ENCODE data around the gene STOM.

Gene STOM

GRCh38 chr9:121321016-121321503 is 49.0 kb downstream of the STOM start:
- DNase-seq (ENCODE audit: low spot score), result peak; percentile 20

DNA sequence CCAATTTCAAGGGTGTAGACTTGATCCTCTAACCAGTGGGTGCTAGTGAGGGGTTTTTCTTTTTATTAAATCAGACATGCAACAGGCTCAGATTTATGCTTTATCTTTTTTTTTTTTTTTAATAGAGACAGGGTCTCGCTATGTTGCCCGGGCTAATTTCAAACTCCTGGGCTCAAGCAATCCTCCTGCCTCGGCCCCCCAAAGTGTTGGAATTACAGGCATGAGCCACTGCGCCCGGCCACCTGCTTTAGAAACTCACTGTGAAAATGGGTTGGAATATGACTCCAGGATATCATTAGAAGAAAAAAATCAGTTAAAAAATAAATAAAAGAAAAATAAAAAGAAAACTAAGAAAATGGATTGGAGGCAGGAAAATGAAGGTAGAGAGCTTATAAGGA is 50.7 kb downstream of the STOM start:
- DNase-seq (ENCODE audit: low spot score), result no peak

- DNase-seq (ENCODE audit: low spot score), result no peak
Measured at GRCh38 chr9:121318631-121319382, 51.2 kb downstream of the STOM start.

- no peak for DNase-seq (ENCODE audit: low spot score)
Measured at GRCh38 chr9:121317737-121318630, 52.1 kb downstream of the STOM start.

- no peak for DNase-seq (ENCODE audit: low spot score)
Measured at GRCh38 chr9:121316852-121317373, 53.1 kb downstream of the STOM start.

GRCh38 chr9:121316378-121316777 is 53.7 kb downstream of the STOM start:
- no peak for DNase-seq (ENCODE audit: low spot score)

- no peak for DNase-seq (ENCODE audit: low spot score)
Measured at GRCh38 chr9:121313458-121314152, 56.4 kb downstream of the STOM start.

DNA sequence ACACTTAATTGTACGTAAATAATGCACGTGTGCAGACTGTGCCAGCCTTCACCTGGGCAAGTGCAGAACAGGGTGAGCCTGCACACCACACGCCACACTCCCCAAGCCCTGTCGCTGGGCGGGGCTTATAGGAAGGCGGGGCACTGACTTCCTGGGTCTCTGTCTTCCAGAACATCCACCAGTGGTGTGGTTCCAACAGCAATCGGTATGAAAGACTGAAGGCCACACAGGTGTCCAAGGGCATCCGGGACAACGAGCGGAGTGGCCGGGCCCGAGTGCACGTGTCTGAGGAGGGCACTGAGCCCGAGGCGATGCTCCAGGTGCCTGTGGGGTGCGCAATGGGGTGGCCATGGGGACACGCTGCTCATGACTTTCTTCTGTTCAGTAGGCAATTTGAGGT is 57.9 kb downstream of the STOM start:
- no peak for DNase-seq (ENCODE audit: low spot score)

- DNase-seq (ENCODE audit: low spot score), result no peak
Measured at GRCh38 chr9:121310571-121310970, 59.5 kb downstream of the STOM start.

GRCh38 chr9:121309833-121310425 is 60.1 kb downstream of the STOM start:
- no peak for DNase-seq (ENCODE audit: low spot score)

- no peak for DNase-seq (ENCODE audit: low spot score)
Measured at GRCh38 chr9:121309171-121309570, 60.9 kb downstream of the STOM start.

DNA sequence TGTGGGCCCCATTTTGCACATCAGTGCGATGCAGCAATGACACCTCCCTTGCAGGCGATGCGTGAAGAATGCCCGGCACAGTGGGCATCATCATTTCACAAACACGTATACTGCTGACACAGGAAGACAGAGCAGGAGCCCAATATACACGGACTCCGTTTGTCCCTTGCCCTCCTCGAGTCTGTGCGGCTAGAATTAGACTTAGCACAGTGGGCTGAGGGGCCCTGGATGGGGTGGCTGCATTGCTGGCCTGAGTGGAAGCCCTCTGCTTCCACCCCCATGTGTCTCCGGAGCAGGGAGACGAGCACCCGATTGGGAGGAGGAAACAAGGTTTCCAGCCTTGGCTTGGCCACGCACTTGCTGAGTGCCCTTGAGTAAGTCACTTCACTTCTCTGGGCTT is 61.3 kb downstream of the STOM start:
- DNase-seq (ENCODE audit: low spot score), result no peak

DNA sequence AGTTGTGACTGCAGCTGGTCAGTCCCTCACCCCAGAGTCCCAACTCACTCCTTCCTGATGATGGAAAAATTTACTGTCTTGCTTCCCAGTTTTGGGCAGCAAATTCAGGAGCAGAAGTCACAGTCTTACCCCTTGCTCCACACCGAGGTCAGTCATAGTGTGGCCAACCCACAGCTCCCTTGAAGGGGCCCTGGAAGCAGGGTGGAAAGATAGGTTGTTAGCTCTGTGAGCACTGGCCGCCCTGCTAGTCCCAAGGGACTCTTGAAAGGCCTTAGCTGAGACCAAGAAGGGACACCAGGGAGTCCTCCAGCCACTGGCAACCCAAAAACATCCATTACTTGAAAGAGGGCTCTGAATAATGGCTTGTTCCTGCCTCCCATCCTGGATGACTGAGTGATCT is 62.1 kb downstream of the STOM start:
- DNase-seq (ENCODE audit: low spot score), result no peak

DNA sequence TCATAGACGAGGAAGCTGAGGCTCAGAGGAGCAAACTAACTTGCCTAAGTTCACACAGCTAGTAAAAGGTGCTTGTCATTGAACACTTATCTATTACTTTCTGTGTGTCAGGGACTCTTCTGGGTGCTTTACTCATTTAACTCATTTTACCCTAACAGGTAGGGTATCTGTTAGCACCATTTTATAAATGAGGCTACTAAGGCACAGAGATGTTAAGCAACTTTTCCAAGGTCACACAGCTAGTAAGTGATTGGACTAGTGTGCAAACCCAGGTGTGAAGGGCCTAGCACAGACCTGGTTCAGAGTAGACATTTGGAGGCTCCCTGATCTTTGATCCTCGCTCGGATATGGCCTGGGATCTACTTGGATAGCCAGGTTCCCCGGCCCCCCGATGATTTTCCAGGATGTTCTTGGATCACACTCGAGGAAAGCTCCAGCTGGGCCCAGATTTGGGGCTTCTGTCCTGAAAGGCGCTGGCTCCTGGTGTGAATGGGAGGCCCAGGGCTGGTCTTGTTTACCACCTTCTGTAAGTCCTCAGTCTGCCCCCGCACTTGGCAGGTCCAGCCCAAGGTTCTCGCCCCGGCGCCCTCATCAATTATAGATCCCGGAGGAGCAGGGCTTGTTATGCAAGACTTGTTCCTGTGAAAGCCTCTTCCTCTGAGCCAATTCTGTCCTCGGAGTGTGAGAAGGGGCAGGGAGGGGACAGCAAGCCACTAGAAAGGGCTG is 64.6 kb downstream of the STOM start:
- no peak for DNase-seq (ENCODE audit: low spot score)

GRCh38 chr9:121304707-121305106 is 65.3 kb downstream of the STOM start:
- DNase-seq (ENCODE audit: low spot score), result no peak

DNA sequence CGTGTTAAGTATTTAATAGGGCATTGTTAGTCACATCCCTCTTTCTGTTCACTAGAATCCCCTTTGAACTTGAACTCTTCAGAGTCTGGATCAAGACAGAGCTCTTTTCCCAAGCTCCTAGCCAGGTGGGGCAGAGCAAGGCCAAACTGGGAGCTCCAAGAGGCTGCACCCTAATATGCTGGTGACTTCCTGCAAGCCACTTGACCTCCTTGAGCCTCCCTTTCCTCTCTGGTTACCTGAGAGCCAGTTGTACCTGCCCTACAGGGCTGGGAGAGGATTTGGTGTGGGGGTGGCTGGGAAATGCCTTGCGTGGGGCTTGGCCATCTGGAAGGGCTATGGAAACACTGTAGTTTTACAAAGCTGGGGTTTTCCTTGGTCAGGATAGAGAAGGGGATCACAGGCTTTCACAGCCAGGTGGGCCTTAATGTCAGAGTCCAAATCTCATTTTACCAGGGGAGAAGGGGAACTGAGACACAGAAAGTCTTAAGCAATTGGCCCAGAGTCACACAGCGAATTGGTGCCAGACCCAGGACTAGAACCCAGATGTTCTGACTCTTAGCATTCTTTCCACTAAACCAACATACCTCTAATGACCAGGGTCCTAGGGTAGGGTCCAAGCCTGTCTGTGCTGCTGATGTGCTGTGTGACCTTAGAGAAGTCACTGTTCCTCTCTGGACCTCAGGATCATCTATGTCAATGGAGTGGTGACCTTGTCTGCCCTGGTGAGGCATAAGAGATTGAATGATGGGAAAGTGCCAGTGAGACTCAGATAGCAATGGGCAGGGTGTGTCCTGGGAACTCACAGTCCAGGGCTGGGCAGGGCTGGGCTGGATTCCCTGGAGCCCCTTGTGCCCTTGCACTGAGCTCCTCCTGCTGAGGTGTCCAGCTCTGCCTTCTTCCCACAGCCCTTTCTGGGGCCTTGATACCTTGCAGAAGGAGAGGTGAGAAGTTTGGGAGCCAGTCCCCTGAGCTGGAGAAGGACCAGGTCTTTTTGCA is 66.3 kb downstream of the STOM start:
- DNase-seq (ENCODE audit: low spot score), result no peak

DNA sequence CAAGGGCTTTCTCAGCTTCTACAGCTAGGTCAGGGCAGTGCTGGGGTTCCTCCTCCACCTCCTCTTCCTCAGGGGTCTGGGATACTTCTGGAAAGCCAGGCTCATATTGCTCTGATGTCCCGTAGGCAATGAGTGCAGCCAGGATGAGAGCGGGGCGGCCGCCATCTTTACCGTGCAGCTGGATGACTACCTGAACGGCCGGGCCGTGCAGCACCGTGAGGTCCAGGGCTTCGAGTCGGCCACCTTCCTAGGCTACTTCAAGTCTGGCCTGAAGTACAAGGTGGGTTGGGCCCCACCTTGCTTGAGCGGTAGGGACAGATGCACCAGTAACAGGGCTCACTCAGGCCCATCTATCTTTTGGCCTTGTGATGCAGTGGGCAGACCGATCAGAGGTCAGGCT is 67.3 kb downstream of the STOM start:
- no peak for DNase-seq (ENCODE audit: low spot score)

DNA sequence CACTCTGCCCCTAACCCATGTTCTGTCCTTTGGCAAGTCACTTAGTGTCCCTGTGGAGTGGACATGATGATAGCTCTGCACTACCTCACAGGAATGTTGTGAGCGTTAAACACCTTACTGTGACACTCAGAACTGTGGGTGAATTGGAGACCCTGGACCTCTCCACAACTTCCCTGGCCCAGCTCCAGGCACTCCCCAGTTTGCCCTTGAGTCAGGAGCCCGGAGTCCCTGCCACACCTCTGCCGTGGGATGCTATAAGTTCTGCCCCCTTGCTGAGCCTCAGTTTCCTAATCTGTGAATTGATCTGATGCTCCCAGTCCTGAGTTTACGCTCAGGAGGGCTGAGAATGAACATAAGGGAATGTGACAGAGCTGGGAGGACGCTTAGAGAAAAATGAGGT is 67.7 kb downstream of the STOM start:
- DNase-seq (ENCODE audit: low spot score), result no peak

- DNase-seq (ENCODE audit: low spot score), result no peak
Measured at GRCh38 chr9:121301881-121302286, 68.2 kb downstream of the STOM start.

Measured in CD4-positive, alpha-beta T cell treated with Interleukin-2 at 100 ng/mL for 4 hours (primary cell).